Measurements from ENCODE around the gene SCPEP1.
A peak's percentile ranks its signal among the peaks of the same experiment; 100 is the strongest.

Gene SCPEP1, protein sequence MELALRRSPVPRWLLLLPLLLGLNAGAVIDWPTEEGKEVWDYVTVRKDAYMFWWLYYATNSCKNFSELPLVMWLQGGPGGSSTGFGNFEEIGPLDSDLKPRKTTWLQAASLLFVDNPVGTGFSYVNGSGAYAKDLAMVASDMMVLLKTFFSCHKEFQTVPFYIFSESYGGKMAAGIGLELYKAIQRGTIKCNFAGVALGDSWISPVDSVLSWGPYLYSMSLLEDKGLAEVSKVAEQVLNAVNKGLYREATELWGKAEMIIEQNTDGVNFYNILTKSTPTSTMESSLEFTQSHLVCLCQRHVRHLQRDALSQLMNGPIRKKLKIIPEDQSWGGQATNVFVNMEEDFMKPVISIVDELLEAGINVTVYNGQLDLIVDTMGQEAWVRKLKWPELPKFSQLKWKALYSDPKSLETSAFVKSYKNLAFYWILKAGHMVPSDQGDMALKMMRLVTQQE

DNA sequence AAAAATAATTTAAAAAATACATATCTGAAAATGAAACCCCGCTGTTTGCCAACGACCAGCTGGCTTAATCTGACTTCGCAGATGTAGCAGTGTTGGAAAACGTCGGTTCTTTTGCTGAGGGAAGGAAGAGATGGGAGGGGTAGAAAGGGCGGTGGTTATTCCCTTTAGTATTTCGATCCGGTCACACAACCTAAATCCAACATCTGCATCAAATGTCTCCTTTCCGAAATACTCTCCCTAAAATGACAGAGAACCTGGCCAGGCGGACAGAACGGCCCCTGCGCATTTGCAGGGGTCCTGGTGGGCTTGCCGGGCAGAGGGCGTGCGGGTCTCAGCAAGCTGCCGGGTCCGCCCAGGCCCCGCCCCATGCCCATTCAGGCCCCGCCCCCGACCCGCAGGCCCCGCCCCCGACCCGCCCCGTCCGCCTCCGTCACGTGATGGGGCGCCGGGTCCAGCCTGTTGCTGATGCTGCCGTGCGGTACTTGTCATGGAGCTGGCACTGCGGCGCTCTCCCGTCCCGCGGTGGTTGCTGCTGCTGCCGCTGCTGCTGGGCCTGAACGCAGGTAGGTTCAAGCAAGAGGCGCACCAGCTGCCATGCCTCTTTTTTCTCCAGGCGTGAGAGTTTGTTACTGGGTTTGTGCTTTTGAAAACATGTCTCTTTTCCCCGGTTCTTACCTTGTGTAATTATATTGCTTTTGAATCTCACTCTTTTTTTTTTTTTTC lies at the start of gene SCPEP1:
Gene SCPEP1, plus strand, starts transcription at position 459 of the 723 bp plus-strand sequence. Its CDS starts 29 bp downstream, at position 488.
- TF ChIP-seq, protein P1, sequence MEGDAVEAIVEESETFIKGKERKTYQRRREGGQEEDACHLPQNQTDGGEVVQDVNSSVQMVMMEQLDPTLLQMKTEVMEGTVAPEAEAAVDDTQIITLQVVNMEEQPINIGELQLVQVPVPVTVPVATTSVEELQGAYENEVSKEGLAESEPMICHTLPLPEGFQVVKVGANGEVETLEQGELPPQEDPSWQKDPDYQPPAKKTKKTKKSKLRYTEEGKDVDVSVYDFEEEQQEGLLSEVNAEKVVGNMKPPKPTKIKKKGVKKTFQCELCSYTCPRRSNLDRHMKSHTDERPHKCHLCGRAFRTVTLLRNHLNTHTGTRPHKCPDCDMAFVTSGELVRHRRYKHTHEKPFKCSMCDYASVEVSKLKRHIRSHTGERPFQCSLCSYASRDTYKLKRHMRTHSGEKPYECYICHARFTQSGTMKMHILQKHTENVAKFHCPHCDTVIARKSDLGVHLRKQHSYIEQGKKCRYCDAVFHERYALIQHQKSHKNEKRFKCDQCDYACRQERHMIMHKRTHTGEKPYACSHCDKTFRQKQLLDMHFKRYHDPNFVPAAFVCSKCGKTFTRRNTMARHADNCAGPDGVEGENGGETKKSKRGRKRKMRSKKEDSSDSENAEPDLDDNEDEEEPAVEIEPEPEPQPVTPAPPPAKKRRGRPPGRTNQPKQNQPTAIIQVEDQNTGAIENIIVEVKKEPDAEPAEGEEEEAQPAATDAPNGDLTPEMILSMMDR (IDR thresholded peaks at IDR 0.05; ENCODE audit: low read depth, low read length) = no peak
- H3K4me3 ChIP-seq (ENCODE audit: low read depth, low read length) = peak within 1 kb of the TSS; percentile 74

DNA sequence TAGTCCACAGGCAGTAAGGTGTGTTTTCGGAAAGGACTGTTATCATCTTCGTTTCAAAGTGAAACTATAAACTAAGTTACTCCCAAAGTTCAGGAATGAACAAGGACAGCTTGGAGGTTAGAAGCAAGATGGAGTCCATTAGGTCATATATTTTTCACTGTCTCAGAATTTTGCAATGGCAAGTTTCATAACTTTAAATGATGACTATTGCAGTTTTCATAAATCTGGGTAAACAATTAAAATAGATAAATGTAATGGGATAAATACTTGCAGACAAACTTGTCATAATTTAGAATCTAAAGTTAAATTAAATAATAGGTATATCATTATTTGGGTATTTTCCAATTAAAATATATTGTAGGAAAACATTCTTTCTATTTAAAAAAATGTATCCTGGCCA lies 49.3 kb upstream of the SCPEP1 start:
- no peak overlapping the region for H3K4me3 ChIP-seq (ENCODE audit: low read depth, low read length)
- TF ChIP-seq, protein P1 (IDR thresholded peaks at IDR 0.05; ENCODE audit: low read depth, low read length) = no peak

DNA sequence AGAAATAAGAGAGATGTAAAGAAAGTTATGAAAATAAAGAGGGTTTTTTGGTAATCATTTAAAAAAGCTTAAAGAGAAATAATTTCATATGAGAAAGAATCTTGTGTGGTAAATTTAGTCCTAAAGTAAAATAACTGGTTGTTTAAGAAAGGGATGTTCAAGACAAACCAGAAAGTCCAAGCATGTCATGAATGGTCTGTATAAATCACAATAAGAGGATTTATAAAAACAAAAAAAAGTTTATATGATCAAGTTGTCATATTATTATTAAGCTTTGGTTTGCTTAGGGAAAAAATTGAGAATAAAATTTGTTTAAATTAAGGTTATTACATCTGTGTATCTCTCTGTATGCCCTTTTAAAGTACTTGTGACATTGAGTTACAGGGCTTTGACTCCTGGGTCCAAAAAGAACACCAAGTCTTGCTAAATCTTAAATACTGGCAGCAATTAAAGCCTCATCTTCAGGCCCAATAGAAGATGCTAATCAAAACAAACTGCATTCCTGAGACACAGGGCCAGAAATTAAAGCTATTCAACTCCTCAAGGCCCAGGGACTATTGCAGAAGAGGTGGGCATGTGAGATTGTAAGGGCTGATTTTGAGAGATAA lies 48.5 kb upstream of the SCPEP1 start:
- TF ChIP-seq, protein P1 (IDR thresholded peaks at IDR 0.05; ENCODE audit: low read depth, low read length) = no peak
- H3K4me3 ChIP-seq (ENCODE audit: low read depth, low read length) = no peak overlapping the region

DNA sequence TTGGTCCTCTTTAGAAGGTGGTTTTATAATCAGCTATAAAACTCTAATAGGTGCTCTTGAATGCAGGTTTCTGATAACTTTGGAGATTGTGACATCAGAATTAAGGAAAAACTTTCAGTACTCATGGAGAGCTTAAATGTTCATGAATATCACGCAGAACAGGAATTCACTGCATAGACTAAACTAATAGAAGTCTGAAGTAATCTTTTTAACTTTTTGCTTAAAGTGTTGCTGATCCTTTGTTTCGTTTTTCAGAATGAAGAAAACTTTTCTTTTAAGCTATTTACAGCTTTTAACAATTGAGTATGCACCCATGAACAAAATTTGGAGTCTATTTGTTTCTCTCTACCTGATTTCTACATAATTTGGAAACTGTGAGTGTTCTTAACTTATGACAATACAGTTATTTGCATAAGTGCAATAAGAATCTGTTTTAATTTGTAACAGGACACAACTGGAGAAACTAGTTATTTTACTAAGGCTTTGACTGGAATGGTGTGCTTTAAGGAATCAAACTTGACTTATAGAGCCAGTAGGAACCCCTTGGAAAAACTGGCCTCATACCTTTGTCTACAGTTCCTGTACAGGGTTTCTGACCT lies 47.1 kb upstream of the SCPEP1 start:
- no peak overlapping the region for H3K4me3 ChIP-seq (ENCODE audit: low read depth, low read length)
- TF ChIP-seq, protein P1 (IDR thresholded peaks at IDR 0.05; ENCODE audit: low read depth, low read length) = no peak

DNA sequence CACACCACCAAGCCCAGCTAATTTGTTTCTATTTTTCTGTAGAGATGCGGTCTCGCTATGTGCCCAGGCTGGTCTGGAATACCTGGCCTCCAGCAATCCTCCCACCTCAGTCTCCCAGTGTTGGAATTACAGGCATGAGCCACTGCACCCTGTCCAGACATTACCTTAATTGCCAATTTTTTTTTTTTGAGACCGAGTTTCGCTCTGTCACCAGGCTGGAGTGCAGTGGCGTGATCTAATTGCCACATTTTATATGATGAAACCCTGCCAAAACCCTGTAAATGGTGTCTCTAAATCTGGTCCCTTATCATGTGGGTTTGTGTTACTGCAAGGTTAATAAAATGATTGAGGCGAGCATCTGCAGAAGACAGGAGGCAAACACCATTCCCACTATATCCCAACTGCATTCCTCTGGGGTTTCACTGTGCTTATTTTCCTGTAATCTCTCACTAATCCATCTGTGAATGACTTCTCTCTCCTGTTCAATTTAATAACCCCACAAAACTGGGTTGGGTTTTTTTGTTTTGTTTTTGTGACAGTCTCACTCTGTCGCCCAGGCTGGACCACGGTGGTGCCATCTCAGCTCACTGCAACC lies 44.7 kb upstream of the SCPEP1 start:
- no peak overlapping the region for H3K4me3 ChIP-seq (ENCODE audit: low read depth, low read length)
- TF ChIP-seq, protein P1 (IDR thresholded peaks at IDR 0.05; ENCODE audit: low read depth, low read length) = no peak

DNA sequence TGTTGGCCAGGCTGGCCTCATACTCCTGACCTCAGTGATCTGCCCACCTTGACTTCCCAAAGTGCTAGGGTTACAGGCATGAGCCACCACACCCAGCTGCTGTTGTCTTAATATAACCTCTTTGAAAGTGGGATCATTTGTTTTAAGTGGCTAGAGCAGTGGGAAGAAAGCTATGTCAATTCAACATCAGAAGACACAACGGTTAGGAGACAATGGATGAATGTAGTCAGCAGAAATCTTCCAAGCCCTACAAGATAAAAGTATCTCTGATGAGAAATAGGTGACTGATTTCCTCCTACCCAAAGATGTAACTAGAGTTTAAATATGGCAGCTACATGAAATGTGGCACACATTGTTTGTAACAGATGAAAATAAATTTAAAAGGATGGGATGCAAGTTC lies 44.1 kb upstream of the SCPEP1 start:
- TF ChIP-seq, protein P1 (IDR thresholded peaks at IDR 0.05; ENCODE audit: low read depth, low read length) = no peak
- H3K4me3 ChIP-seq (ENCODE audit: low read depth, low read length) = no peak overlapping the region

Data from WI38 (cell line).